ENCODE measurements around the gene ZNF830. TPM values are rescaled to one million over a fixed set of nuclear protein-coding genes. Genes with fewer than 3 reads are reported as not detected.

The ZNF830 gene
- total and polyA plus RNA-seq, 2 of the 4 experiments (the other 2 are of a cell fraction), result 5.5 to 6.6 TPM

- Histone ChIP-seq H3K23ac (ENCODE audit: low read depth, low read length) (no peak overlapping the region), H2AK5ac (ENCODE audit: low read depth, low read length) (no peak overlapping the region), H2BK5ac (ENCODE audit: low read depth, low read length, poor library complexity, severe bottlenecking) (no peak overlapping the region), H3K14ac (replicated peaks; ENCODE audit: low read depth, low read length) (no peak overlapping the region), H3K27ac (ENCODE audit: insufficient read depth, low read length) (no peak overlapping the region), H4K20me1 (ENCODE audit: insufficient read depth, low read length) (no peaks in the 10 kb centered on the region), H3K4me2 (ENCODE audit: low read depth, low read length) (no peak overlapping the region), H3K4me1 (ENCODE audit: control insufficient read depth, insufficient read depth, low read length) (no peaks in the 10 kb centered on the region), H3K79me1 (ENCODE audit: low read depth in 1 of 2, low read length in 2 of 2) (no peaks in the 10 kb centered on the region), H4K91ac (ENCODE audit: insufficient read depth, low read depth, low read length) (no peak overlapping the region), H4K8ac (ENCODE audit: low read depth in 2 of 2, low read length in 2 of 2) (no peak overlapping the region), H3K4me3 (ENCODE audit: insufficient read depth, low read depth, low read length) (no peak overlapping the region), H3K4ac (ENCODE audit: low read depth, low read length) (no peak overlapping the region), H3K18ac (ENCODE audit: low read depth, low read length) (no peak overlapping the region), H3K36me3 (ENCODE audit: control insufficient read depth, insufficient read depth, low read length) (no peaks in the 10 kb centered on the region), H2BK15ac (ENCODE audit: low read depth, low read length) (no peak overlapping the region), H3K9me3 (ENCODE audit: control insufficient read depth, insufficient read depth, low read length) (no peaks in the 10 kb centered on the region), H2BK120ac (ENCODE audit: low read depth, low read length) (no peak overlapping the region), H2AFZ (replicated peaks; ENCODE audit: low read length, poor library complexity) (no peak overlapping the region), H2BK20ac (ENCODE audit: low read depth, low read length) (no peak overlapping the region), H3K56ac (ENCODE audit: extremely low read depth, insufficient read depth, low read length) (no peak overlapping the region), H3K9ac (ENCODE audit: low read depth, low read length) (no peak overlapping the region), H3K9me1 (ENCODE audit: insufficient read depth, low read length) (no peaks in the 10 kb centered on the region), H2AK9ac (replicated peaks; ENCODE audit: low read depth, low read length, poor library complexity) (no peak overlapping the region), H4K5ac (ENCODE audit: low read depth, low read length) (no peak overlapping the region), H3K27me3 (ENCODE audit: control insufficient read depth, insufficient read depth, low read length) (no peaks in the 10 kb centered on the region)
- intact Hi-C loops (cut with micrococcal nuclease) (no loop called here), in situ Hi-C loops (cut with MboI; ENCODE audit: low sequenced_read_pairs) (no loop called here), dilution Hi-C loops (cut with HindIII; ENCODE audit: low sequenced_read_pairs, unreplicated experiment) (no loop called here)
- ChIA-PET CTCF (no interaction called here), POLR2A (ENCODE audit: unreplicated experiment) (no interaction called here)
- no peak for TF ChIP-seq CTCF (conservative IDR thresholded peaks at IDR 0.05; ENCODE audit: low read depth, low read length)
- no peak for TF ChIP-seq POLR2A (IDR thresholded peaks at IDR 0.05; ENCODE audit: low read depth, low read length)
- TF ChIP-seq RFX5 (IDR thresholded peaks at IDR 0.05; ENCODE audit: low read depth, low read length), result no peak
- no peak for TF ChIP-seq CEBPB (IDR thresholded peaks at IDR 0.05; ENCODE audit: low read depth, low read length)
- TF ChIP-seq NFE2L2 (IDR thresholded peaks at IDR 0.05; ENCODE audit: low read depth, low read length), result no peak
- TF ChIP-seq FOS (IDR thresholded peaks at IDR 0.05; ENCODE audit: low read depth, low read length), result no peak
- TF ChIP-seq MAFK (IDR thresholded peaks at IDR 0.05; ENCODE audit: low read depth, low read length), result no peak
- no peak for TF ChIP-seq USF2 (IDR thresholded peaks at IDR 0.05; ENCODE audit: low read depth, low read length)
- no TSS peak for BruUV-seq (replicated peaks)
- ATAC-seq (ENCODE audit: low read depth), result no peak
- WGBS, 2 experiments (ENCODE audit: extremely low coverage in 2 of 2, insufficient read length in 1 of 2), result no CpG with 5 or more reads among the region's 2 CpGs
- no peak for DNase-seq
Observed at GRCh38 chr17:34916120-34916519, 45.2 kb upstream of the ZNF830 start.

All from IMR-90 (cell line).